ENCODE results near the gene AARS2.

DNA sequence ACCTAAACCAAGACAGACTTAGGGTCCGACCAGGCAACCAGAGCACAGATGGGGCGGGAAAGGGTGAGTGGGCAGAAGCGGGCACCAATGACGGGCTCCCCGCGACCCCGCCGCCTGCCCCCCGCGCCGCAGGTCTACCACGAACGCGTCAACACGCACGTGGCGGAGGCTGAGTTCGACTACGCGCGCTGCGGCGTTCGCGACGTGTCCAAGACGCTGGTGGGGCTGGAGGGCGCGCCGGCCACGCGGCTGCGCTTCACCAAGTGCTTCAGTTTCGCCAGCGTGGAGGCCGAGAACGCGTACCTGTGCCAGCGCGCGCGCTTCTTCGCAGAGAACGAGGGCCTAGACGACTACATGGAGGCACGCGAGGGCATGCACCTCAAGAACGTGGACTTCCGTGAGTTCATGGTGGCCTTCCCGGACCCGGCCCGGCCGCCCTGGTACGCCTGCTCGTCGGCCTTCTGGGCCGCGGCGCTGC is 37.8 kb downstream of the AARS2 start:
- TF ChIP-seq, protein P1, sequence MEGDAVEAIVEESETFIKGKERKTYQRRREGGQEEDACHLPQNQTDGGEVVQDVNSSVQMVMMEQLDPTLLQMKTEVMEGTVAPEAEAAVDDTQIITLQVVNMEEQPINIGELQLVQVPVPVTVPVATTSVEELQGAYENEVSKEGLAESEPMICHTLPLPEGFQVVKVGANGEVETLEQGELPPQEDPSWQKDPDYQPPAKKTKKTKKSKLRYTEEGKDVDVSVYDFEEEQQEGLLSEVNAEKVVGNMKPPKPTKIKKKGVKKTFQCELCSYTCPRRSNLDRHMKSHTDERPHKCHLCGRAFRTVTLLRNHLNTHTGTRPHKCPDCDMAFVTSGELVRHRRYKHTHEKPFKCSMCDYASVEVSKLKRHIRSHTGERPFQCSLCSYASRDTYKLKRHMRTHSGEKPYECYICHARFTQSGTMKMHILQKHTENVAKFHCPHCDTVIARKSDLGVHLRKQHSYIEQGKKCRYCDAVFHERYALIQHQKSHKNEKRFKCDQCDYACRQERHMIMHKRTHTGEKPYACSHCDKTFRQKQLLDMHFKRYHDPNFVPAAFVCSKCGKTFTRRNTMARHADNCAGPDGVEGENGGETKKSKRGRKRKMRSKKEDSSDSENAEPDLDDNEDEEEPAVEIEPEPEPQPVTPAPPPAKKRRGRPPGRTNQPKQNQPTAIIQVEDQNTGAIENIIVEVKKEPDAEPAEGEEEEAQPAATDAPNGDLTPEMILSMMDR (IDR thresholded peaks at IDR 0.05) = no peak
- TF ChIP-seq EP300 (IDR thresholded peaks at IDR 0.05) (no peak), POLR2AphosphoS5 (IDR thresholded peaks at IDR 0.05) (no peak), POLR2A (IDR thresholded peaks at IDR 0.05) (no peak)
